SK-N-SH treated with all-trans-retinoic acid at 6 μM for 48 hours (cell line): ENCODE data around the gene VAMP3.

Experiments
- CSDC2 ChIP-seq: fragments of 250-450 bp; sonication (Bioruptor Pico); IDR thresholded peaks from 2 replicates; pipeline ENCODE4 v1.5.0; 2020; ENCODE audit warnings: mild to moderate bottlenecking, moderate library complexity
- SNAI2 ChIP-seq: fragments of 250-450 bp; sonication (Bioruptor Pico); IDR thresholded peaks from 2 replicates; pipeline ENCODE4 v1.5.0; 2020; ENCODE audit warnings: mild to moderate bottlenecking, moderate library complexity

GRCh38 chr1:7826363-7826762 is 55.3 kb downstream of the VAMP3 start:
- TF ChIP-seq SNAI2 (CRISPR knock-in tag) = no peak
- TF ChIP-seq CSDC2 (CRISPR knock-in tag) = no peak
